GM04503 (cell line): Measurements from ENCODE around the gene ACO2.
"Not testable (repeated sequence)": the region's sequence is repeated elsewhere in the genome, so short reads cannot be mapped to it uniquely, and the experiment has no call there.

ENCODE experiments used
- DNase-seq: peaks from one replicate; pipeline ENCODE4 v3.0.0-alpha.2; 2012; ENCODE audit warnings: low read depth

ACO2 gene

GRCh38 chr22:41448189-41448808 is 20.6 kb upstream of the ACO2 start:
- DNase-seq, result peak; percentile 99

- DNase-seq, result no peak
Observed at GRCh38 chr22:41458161-41458728, 10.7 kb upstream of the ACO2 start.

GRCh38 chr22:41459431-41459830 is 9.5 kb upstream of the ACO2 start:
- no peak for DNase-seq

GRCh38 chr22:41460071-41460470 is 8.8 kb upstream of the ACO2 start:
- not testable (repeated sequence) for DNase-seq

- no peak for DNase-seq
Observed at GRCh38 chr22:41461901-41462300, 7.0 kb upstream of the ACO2 start.

DNA sequence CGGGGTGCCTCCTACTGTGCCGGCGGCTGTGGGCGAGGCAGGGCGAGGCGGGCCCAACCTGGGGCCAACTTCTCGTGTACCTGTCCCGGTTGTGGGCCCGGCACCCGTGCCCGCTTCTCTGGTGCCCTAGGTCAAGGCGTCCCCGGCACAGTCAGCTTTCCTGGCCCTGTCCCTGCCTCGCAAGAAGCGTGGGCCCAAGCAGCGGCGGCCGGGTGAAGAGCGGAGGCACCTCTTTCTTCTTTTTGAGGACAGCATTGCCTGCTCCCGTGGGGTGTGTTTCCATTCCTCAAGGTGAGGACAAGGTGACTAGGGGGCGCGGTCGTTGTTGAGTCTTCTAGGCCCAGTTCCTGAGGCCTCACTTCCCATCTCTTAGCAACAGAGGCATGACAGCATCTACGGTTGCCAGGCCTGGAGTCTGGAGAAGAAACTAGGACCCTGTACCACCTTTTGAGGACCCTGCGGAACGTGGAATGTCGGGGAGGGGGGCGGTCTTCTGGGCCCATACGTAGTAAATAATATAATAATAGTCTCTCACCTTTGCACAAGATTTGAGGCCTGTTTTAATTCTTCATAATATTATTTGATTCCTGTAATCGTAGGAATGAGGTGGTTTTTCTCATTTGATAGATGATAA is 418 bp downstream of the ACO2 start:
- DNase-seq, result no peak

DNA sequence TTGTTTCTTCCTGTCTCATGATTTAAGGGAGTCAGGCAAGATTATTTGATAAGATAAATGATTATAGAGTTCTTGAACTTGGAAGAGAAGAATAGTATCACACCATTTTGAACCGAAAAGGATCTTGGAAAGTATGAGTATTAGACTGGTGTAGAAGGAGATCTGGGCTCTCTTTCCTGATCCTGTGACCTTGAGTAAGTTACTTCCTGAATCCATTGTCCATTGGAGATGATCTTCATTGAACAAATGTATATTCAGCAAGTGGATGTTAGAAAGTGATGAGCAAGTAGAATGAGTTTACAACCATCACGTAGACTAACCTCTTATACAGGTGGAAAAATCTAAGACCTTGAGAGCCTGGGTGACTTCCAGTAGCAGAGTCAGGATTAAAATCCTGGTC is 2.0 kb downstream of the ACO2 start:
- DNase-seq, result no peak

DNA sequence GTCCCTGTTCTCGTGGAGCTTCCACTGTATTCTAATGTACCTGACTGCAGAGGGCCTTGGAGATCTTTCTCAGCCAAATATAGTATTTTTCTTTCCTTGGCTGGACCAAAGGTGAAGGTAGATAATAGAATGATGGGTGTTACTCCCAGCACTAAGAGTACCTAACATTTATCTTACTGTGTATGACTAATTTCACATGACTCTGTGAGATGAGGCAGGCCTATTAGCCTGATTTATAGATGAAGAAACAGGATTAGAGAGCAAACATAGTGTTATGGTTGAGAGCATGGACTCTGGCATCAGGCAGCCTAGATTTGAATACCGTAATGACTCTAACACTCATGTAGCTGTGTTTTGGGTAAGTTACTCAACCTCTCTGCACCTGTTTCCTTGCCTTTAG is 2.7 kb downstream of the ACO2 start:
- no peak for DNase-seq

DNA sequence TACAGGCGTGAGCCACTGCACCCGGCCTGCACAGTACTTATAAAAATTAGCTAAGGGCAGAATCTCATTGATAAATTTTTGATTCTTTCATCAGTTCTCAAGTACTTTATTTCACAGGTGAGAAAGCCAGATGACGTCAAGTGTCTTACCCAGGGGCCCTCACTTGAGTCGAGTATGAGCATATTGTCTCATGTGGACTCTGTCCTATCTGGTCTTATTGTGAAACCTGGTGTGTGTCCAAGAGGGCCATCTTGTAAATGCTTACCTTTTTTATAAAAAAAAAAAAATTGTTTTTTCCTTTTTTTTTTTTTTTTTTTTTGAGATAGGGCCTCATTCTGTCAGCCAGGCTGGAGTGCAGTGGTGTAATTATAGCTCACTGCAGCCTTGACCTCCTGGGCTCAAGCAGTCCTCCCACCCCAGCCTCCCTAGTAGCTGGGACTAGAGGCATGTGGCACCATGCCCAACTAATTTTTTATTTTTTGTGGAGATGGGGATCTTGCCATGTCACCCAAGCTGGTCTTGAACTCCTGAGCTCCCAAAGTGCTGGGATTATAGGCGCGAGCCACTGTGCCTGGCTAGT is 6.0 kb downstream of the ACO2 start:
- DNase-seq, result no peak

- no peak for DNase-seq
Observed at GRCh38 chr22:41478473-41478872, 9.6 kb downstream of the ACO2 start.

DNA sequence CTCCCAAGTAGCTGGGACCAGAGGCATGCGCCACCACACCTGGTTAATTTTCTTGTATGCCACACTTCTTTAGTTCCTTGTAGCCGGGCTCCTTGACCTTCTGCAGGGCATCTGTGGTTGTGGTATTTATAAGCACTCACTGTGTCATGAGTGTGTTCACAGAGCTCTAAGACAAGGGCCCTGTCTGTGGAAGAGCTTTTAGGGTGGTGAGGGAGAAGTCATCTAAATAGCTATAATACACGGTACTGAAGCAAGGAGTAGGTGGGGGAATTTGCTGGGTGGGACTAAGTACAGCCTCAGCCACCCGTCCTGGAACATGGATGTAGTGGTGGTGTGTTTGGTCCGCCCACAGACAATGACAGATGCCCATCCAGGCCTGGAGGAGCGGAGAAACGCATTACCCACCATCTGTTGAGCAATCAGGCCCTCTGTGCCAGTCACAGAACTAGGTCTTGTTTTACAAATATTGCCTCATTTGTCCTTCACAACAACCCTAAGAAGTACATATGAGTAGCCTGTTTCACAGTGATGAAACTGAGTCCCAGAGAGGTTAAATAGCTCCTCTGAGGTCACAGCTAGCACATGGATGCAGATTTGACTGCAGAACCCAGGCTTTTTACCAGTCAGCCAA is 10.1 kb downstream of the ACO2 start:
- no peak for DNase-seq

- DNase-seq, result peak; percentile 33
Observed at GRCh38 chr22:41479671-41480396, 10.9 kb downstream of the ACO2 start.

- DNase-seq, result no peak
Observed at GRCh38 chr22:41480397-41480735, 11.4 kb downstream of the ACO2 start.

DNA sequence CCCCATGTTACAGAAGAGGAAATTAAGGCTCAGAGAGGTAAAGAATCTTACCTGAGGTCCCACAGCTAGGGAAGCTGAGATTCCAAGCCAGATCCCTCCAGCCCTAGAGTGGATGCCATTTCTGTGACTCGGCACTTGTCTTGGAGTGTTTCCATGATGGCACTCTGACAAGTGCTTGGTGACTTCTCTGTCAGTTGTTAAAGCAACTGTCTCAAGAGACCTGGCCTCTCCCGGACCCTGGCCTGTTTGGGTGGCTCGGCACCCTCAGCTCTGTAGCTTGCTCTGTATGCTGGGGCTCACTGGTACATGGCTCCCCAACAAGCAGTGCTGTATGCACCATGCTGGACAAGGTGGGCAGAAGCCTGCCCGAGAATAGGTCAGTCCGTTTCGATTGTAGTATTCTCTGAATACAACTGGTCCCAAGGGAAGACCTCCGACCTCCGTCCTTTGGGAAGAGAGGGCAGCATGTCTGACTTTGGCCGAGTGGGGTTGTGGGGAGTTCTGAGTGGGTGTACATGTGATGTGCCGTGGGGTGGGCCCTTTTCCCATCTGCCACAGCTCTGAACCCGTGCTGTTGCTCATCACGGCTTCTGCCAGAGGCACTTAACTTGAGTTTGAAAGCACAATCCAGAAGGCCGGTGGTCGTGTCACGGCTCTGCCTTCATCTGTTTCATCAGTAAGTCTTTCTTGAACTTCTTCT is 12.4 kb downstream of the ACO2 start:
- DNase-seq, result no peak

DNA sequence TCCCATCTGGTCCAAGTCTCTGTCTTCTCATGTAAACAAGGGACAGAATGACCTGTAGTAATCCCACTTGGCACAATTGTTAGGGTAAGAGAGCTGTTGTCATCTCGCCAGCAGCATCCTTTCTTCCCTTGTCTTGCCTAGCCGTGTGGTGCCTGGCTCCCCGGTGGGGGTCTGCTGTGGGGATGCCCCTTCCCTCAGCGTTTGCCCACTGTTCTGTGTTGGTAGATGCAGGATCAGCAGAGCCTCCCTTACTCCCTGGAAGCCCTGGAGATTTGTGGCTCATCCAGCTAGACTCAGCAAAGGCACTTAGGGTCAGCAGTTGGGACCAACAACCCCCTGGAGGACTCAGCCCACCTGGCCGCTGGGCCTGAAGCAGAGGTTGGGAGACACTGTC is 13.0 kb downstream of the ACO2 start:
- DNase-seq, result no peak

DNA sequence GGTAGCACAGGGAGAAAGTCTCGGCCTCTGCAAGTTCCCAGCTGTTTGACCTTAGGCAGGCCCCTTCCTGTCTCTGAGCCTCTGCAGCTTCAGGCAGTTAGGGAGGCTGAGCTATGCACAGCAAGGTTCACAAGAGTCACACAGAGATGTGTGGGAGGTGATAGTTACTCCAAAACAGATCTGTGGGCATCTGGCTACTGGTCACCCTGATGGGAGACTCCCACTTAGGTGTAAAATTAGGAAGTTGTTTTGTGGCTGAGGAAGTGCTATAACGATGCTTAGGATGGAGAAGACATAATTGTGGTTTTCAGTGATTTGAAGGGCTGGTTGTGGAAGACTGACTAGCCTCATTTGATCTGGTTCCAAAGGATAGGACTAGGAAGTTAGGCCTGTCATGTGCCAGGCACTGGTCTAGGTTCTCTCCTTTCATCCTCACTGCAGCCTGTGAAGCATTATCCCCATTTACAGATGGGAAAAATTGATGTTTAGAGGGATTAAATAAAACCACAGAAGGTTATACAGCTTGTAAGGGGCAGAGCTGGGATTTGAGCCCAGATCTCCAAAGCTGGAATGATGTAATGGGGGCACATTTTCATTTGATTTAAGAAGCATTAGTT is 13.5 kb downstream of the ACO2 start:
- DNase-seq, result peak; percentile 31

GRCh38 chr22:41485033-41485432 is 16.1 kb downstream of the ACO2 start:
- no peak for DNase-seq

- DNase-seq, result no peak
Observed at GRCh38 chr22:41487037-41487935, 18.4 kb downstream of the ACO2 start.

GRCh38 chr22:41488076-41488475 is 19.2 kb downstream of the ACO2 start:
- no peak for DNase-seq
